GM04503 (cell line): ENCODE results near the gene IFI6.
"Not testable (repeated sequence)": the region's sequence is repeated elsewhere in the genome, so short reads cannot be mapped to it uniquely, and the experiment has no call there.

Experiments used
- DNase-seq: peaks from one replicate; pipeline ENCODE4 v3.0.0-alpha.2; 2012; ENCODE audit warnings: low read depth

Gene IFI6

GRCh38 chr1:27671964-27672749 is at the start of gene IFI6:
Gene IFI6 (minus strand): TSS chr1:27672192. CDS start chr1:27669314, 2,878 bp downstream.
- DNase-seq = peak; percentile 91

DNA sequence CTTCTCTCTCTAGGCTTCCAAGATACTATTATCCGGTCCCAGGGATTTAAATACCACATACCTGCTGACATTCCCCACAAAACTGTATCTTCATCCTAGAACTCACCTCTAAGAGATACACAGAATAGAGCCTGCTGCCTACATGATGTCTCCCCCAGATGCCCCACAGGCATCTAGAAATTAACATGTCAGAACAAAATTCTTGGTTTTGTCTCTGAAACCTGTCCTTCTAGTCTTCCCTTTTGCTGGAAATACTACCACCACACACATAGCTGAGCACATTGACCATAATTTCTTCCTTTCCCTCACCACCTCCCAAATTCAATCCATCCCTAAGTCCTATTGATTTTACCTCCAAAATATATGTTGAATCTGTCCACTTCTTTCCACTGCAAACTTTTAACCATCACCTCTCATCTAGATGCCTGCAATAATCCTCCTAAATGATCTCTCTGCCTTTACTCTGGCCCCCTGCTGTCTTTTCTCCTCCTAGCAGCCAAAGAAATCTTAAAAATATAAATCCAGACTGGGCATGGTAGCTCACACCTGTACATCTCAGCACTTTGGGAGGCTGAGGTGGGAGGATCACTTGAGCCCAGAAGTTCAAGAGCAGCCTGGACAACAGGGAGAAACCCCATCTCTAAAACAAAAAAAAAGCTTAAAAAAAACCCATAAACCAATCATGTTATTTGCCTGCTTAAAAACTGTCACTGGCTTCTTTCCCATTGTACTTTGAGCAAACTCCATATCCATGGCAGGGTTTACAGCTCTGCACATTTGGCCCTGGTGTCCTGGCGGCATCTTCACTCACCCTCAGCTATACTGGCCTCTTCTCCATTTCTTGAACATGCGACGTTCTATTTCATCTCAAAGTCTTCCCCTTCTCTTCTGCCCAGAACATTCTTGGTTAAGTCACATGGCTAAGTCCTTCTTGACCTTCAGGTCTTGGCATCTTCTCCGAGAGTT is 47.6 kb upstream of the IFI6 start:
- no peak for DNase-seq

DNA sequence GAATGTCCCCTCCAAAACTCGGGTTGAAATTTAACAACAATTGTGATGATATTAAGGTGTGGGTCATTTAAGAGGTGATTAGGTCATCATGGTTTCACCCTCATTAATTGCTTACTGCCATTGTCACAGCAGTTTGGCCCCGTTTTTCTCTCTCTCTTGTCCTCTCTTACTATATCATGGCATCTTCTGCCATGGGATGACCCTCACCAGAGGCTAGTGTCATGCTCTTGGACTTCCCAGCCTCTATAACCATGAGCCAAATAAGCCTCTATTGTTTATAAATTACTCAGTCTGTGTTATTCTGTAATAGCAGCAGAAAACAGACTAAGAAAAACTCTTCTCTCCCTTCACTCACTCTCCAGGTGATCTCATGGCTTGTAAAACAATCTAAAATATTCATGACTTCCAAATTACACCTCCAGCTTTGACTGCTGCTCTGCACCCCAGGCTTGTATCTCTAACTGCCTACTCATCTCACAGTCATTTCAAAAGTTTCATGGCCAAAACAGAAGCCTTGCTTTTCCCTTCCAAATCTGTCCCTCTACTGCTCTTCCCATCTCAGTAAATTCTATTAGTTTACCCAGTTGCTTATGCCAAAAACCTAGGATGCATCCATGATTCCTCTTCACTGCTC is 44.4 kb upstream of the IFI6 start:
- no peak for DNase-seq

GRCh38 chr1:27713869-27714513 is 42.0 kb upstream of the IFI6 start:
- DNase-seq = no peak

GRCh38 chr1:27713139-27713725 is 41.2 kb upstream of the IFI6 start:
- DNase-seq = no peak

DNA sequence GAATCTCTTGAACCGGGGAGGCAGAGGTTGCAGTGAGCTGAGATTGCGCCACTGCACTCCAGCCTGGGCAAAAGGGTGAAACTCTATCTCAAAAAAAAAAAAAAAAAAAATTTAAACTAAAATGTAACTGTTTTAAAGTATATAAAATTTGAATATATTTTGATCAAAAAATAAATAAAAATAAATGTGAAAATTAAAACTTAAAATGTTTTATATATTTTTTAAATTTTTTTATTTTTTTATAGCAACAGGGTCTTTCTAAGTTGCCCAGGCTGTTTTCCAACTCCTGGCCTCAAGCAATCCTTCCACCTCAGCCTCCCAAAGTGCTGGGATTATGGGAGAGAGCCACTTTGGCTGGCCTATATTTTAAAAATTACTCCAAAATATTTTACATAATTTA is 38.6 kb upstream of the IFI6 start:
- DNase-seq = no peak

GRCh38 chr1:27705545-27705944 is 33.6 kb upstream of the IFI6 start:
- DNase-seq = no peak

GRCh38 chr1:27704958-27705357 is 33.0 kb upstream of the IFI6 start:
- DNase-seq = no peak

- DNase-seq = not testable (repeated sequence)
Measured at GRCh38 chr1:27696835-27697234, 24.8 kb upstream of the IFI6 start.

- DNase-seq = no peak
Measured at GRCh38 chr1:27690183-27690582, 18.2 kb upstream of the IFI6 start.

DNA sequence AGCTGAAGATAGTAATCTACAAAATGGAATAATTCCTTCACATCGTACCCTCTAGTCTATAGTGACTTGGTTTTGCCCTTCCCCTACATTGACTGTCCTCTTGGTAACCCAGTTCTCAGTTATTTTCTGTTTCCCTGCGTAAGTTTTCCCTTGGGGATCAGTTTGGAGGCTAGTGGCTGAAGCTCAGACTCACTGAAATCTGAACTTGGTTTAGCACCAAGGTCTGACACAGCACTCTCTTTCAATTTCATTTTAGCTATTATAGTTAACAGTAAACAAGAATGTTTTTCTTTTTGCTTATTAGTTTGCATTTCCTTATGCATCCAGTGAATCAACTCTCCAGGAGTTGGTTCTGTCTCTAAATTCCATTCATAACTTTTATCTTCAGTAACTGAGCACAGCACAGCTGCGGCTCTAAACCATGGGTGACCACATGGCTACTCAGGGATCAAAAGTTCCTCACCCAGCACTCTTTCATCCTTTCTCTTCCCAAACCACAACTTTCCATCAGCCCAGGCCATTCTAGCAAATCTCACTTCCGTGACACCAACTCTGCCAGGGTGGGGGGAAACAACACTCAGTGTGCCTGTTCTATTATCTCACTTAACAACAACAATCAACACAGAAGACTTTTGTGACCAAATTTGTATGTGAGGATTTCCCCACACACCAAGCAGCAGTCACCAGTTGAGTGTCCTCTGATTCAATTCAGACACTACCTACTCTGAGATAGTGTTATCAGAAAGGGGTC is 17.6 kb upstream of the IFI6 start:
- DNase-seq = peak; percentile 72

DNA sequence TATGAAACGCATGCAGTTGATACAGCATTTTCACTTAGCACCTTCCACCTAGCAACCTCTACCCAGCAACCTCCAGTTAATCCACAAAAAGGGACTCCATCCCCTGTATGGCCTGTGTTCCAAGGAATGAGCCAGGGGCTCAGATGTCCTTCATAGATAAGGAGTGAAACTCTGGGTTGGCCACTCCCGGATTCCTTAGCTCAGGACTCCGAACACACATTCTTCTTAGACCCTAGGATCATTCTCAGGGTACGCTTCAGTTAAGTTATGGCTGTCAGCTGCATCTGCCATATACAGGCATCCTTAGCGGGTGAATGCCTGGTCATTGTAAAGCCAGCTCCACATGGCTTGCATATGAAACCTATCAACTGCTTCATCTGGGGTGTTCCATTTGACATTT is 15.9 kb upstream of the IFI6 start:
- no peak for DNase-seq

GRCh38 chr1:27686223-27686990 is 14.4 kb upstream of the IFI6 start:
- DNase-seq = no peak

- no peak for DNase-seq
Measured at GRCh38 chr1:27684176-27684575, 12.2 kb upstream of the IFI6 start.

DNA sequence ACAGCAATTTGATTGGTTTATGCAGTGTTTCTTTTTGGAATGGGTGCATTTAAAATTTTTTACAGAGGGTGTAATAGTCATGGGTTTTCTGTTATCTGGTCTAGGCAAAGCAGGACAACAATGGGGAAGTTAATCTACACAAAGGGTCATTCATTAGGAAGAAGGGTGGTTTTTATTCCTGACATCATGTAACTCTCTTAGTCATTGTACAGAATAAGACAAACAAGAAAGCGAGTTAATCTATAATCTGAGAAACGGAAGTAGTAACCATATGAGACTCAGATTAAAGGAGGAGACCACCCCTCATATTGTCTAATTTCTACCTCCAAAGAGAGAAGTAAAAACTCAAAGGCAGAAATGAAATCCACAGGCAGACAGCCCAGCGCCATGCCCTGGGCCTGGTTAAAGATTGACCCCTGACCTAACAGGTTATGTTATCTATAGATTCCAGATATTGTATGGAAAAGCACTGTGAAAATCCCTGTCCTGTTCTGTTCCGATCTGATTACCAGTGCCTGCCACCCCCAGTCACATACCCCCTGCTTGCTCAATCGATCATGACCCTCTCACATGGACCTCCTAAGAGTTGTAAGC is 10.5 kb upstream of the IFI6 start:
- DNase-seq = no peak

DNA sequence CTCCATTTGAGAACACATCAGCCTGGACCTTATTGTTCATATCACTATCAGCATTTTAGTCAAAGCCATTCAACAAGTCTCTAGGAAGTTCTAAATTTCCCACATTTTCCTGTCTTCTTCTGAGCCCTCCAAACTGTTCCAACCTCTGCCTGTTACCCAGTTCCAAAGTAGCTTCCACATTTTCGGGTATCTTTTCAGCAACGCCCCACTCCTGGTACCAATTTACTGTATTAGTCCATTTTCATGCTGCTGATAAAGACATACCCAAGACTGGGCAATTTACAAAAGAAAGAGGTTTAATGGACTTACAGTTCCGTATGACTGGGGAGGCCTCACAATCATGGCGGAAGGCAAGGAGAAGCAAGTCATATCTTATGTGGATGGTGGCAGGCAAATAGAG is 9.6 kb upstream of the IFI6 start:
- DNase-seq = not testable (repeated sequence)

- DNase-seq = not testable (repeated sequence)
Measured at GRCh38 chr1:27680225-27680791, 8.3 kb upstream of the IFI6 start.

GRCh38 chr1:27678747-27679146 is 6.8 kb upstream of the IFI6 start:
- no peak for DNase-seq

GRCh38 chr1:27676410-27676809 is 4.4 kb upstream of the IFI6 start:
- no peak for DNase-seq
